NOMO-1 (cell line): ENCODE results near the gene PGAP3.
A peak's percentile ranks its signal among the peaks of the same experiment; 100 is the strongest.
"Not testable (repeated sequence)": the region's sequence is repeated elsewhere in the genome, so short reads cannot be mapped to it uniquely, and the experiment has no call there.

ENCODE experiments used
- DNase-seq, 2 experiments: peaks; one replicate each; lab custom pipeline; 2025; ENCODE audit not compliant: unreplicated experiment in 2 of 2; lab: John Stamatoyannopoulos, UW

Gene PGAP3

DNA sequence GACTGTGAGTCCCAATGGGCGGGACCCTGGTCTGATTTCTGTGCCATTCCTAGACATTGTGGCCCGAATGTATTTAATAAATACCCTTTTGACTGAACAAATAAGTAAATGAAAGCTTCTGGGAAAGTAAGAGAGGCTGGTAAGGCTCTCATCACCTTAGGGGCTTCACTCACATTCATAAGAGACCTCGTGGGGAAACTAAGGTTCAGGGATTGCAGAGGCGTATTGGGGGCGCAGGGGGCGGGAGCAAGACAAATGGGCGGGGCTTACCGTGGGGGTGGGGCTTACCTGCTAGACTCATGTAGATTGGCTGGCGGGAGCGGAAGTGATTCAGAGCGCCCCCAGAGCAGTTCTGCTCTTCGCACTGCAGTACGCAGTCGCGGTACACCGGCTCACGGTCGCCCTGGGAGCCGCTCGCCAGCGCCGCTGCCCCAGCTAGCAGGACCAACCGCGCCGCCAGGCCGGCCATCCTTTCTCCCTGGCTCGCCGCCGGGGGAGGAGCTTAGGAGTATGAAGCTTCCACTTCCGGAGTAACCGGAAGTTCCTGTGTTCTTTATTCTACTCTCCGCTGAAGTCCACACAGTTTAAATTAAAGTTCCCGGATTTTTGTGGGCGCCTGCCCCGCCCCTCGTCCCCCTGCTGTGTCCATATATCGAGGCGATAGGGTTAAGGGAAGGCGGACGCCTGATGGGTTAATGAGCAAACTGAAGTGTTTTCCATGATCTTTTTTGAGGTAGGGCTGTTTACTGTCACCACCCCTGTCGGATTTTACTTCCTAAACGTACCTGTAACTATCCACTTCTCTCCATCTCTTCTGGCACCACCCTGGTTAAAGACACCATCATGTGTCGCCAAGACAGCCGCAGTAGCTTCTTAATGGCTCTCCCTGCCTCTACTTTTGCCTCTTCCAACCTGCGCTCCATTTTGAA is at the start of gene PGAP3:
Gene PGAP3 (minus strand): TSS at position 512 of the 929 bp plus-strand sequence. CDS start 43 bp downstream, at position 469.
- peak; percentile 72 to 79 for DNase-seq

GRCh38 chr17:39737206-39737759 is 49.4 kb upstream of the PGAP3 start:
- DNase-seq: no peak

- DNase-seq: no peak
Measured at GRCh38 chr17:39736319-39737165, 48.7 kb upstream of the PGAP3 start.

GRCh38 chr17:39735882-39736281 is 48.0 kb upstream of the PGAP3 start:
- DNase-seq: no peak

- DNase-seq: no peak
Measured at GRCh38 chr17:39732586-39732985, 44.7 kb upstream of the PGAP3 start.

DNA sequence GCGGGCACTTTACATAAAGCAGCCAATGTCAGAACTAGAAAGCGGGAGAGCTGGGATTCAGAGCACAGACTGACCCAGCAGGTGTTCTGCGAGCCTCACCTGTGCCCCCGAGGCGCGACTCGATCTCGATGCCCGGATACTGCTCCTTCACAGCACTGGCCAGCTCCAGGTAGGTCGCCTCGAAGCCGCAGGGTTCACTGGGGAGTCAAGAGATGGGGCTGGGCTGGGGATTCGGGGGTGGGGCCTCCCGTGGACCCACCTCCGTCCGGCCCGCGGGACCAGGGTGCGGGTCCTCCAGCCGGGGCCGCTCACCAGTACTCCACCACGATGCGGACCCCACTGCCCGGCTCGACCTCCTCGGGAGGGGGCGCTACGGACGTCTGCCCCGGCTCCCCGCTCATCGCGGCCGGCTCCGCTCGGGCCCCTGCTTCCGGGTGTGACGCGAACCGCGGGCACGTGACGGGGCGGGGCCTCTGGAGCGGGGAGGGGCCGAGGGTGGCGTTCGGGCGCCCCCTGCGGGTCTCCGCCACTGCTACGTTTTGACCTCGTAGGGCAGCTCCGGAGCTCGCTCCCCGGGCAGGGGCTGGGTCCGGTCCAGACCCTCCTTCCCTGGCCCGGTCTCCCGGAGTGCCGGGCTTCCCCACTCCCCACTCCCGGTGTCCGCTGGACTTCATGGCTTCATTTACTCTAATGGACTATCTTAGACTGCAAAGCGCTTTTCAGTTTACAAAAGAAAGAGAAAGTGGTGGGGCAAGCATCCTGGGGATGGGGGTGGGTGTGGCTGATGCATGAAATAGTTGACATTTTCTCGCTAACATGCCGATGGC is 42.5 kb upstream of the PGAP3 start, which contains the start of gene MIEN1:
Gene MIEN1 (minus strand): TSS at position 438 of the 827 bp plus-strand sequence. CDS start 37 bp downstream, at position 401.
- peak; percentile 69 to 83 for DNase-seq

DNA sequence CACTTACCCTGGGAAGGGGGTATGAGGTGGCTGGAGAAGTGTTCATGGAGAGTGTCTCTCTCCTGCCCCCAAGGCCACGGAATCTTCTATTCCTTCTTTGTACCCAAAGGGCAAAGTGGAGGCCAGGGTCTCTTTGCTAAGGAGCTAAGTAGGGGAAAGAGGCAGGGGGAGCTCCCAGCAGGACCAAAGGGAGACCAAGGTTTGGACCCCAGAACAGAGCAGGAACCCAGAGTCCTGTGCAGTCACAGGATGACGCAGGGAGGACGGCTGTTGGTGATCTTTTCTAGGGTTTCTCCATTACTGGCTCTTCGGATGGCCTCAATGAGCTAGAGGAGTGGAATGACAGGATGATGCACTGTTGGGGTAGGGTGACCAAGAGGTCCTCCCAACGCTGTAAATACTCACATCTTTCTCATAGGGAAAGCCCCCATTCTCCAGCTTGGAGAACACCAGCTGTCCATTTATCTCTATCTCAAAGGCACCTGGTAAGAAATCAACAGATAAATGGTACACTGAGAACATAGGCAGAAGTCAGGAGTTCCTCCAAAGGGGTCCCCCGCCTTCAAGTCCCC is 41.5 kb upstream of the PGAP3 start:
- DNase-seq: no peak

DNA sequence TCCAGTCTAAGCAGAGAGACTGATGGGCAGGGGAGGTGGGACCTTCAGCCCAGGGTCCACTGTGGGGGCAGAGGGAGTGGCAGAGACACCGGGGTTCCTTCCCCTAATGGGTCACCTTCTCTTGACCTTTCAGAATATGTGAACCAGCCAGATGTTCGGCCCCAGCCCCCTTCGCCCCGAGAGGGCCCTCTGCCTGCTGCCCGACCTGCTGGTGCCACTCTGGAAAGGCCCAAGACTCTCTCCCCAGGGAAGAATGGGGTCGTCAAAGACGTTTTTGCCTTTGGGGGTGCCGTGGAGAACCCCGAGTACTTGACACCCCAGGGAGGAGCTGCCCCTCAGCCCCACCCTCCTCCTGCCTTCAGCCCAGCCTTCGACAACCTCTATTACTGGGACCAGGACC is 39.7 kb upstream of the PGAP3 start:
- no peak for DNase-seq

DNA sequence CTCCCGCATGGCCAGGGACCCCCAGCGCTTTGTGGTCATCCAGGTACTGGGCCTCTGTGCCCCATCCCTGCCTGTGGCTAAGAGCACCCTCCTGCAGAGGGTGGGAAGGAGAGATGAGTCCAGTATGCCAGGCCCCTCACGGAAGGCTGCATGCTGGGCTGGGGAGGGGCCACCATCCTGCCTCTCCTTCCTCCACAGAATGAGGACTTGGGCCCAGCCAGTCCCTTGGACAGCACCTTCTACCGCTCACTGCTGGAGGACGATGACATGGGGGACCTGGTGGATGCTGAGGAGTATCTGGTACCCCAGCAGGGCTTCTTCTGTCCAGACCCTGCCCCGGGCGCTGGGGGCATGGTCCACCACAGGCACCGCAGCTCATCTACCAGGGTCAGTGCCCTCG is 38.8 kb upstream of the PGAP3 start:
- DNase-seq: no peak

- not testable (repeated sequence) for DNase-seq
Measured at GRCh38 chr17:39725923-39726322, 38.1 kb upstream of the PGAP3 start.

GRCh38 chr17:39724731-39725130 is 36.9 kb upstream of the PGAP3 start:
- DNase-seq: no peak

DNA sequence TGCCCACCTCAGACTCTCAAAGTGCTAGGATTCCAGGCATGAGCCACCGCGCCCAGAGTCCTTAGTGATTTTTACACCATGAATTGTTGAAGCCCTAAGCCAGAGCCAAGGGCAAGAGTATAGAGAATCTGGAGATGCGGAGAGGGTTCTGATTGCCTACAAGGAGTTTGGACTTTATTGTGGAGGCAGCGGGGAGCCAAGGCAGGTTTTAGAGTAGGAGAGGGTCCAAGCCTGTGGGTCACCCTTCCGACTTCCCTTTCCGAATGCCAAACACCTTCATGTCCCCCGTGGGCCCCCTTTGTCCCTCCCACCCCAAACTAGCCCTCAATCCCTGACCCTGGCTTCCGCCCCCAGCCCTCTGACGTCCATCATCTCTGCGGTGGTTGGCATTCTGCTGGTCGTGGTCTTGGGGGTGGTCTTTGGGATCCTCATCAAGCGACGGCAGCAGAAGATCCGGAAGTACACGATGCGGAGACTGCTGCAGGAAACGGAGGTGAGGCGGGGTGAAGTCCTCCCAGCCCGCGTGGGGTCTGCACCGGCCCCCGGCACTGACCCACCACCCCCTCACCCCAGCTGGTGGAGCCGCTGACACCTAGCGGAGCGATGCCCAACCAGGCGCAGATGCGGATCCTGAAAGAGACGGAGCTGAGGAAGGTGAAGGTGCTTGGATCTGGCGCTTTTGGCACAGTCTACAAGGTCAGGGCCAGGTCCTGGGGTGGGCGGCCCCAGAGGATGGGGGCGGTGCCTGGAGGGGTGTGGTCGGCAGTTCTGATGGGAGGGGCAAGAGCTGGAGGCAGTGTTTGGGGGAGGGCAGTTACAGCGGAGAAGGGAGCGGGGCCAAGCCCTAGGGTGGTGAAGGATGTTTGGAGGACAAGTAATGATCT is 35.4 kb upstream of the PGAP3 start:
- no peak for DNase-seq

GRCh38 chr17:39722104-39722503 is 34.2 kb upstream of the PGAP3 start:
- DNase-seq: no peak

DNA sequence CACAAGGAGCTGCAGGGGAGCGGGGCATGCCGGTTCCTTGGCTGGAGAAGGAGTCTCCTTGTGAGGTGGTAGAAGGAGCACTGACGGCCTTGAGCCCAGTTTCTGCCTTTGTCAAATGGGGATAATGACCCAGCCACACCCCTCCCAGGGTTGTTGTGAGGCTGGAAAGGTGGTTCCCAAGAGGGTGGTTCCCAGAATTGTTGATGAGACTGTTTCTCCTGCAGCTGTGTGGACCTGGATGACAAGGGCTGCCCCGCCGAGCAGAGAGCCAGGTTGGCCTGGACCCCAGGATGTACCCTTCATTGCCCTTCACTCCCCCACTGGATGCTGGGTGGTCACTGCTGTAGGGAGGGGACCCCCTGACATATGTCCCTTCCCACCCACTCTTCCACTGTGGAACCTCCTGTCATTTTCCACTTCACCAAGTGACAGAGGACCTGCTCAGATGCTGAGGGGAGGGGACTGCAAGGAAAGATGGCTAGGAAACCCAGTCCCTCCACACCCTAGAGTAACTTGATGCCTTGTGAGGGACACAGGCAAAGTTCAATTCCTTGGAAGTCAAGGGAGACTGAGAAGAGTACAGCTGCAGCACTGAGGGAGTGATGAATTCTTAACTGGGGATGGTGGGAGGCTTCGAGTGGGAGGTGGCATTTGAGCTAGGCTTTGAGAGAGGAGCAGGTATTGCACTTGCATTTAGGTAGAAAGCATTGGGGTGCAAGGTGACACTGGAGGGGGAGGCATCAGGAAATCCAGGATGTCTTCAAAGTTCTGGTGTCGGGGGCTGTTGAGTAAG is 31.9 kb upstream of the PGAP3 start:
- DNase-seq: no peak

GRCh38 chr17:39717660-39718059 is 29.8 kb upstream of the PGAP3 start:
- no peak for DNase-seq

- DNase-seq: no peak
Measured at GRCh38 chr17:39716879-39717536, 29.2 kb upstream of the PGAP3 start.

DNA sequence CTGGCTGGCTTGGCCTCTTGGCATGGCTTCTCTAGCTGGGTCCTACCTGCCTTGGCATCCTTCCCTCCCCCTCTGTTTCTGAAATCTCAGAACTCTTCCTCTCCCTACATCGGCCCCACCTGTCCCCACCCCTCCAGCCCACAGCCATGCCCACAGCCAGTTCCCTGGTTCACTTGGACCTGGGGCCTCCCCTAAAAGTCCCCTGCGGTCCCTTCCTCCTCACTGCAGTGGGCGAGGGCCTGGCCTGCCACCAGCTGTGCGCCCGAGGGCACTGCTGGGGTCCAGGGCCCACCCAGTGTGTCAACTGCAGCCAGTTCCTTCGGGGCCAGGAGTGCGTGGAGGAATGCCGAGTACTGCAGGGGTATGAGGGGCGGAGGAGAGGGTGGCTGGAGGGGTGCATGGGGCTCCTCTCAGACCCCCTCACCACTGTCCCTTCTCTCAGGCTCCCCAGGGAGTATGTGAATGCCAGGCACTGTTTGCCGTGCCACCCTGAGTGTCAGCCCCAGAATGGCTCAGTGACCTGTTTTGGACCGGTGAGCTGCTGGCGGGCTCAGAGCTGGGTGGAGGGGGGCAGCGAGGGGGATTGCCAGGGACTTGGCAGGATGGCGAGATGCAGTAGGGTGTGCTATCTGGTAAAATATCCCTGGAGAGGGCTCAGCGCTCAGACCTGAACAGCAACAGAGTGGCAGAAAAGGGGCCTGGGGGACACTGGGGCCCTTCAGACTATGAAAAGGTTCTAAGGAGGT is 28.4 kb upstream of the PGAP3 start:
- no peak for DNase-seq
